Stimulated activated CD4-positive, alpha-beta T cell treated with anti-CD3 and anti-CD28 coated beads, Interleukin-1b, Interleukin-23, amount 100 ng/mL, for 48 hours (primary cell): ENCODE data around the gene ZSCAN9.
A peak's percentile ranks its signal among the peaks of the same experiment; 100 is the strongest.

ENCODE experiments used
- DNase-seq: peaks from one replicate; pipeline ENCODE4 v3.0.0-alpha.2; 2020

The ZSCAN9 gene

GRCh38 chr6:28224131-28225055 lies 682 bp upstream of the ZSCAN9 start:
- DNase-seq: no peak

- no peak for DNase-seq
These were observed 1.4 kb downstream of the ZSCAN9 start for GRCh38 chr6:28226460-28226859.

DNA sequence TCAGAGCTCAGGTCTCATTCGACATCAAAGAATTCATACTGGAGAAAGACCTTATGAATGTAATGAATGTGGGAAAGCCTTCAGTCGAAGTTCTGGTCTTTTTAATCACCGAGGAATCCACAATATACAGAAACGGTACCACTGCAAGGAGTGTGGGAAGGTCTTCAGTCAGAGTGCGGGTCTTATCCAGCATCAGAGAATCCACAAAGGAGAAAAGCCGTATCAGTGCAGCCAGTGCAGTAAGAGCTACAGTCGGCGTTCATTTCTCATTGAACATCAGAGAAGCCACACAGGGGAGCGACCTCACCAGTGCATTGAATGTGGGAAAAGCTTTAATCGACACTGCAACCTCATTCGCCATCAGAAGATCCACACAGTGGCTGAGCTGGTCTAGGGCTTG lies 7.7 kb downstream of the ZSCAN9 start:
- no peak for DNase-seq

- DNase-seq: no peak
These were observed 10.9 kb downstream of the ZSCAN9 start for GRCh38 chr6:28235912-28236452.

- no peak for DNase-seq
These were observed 14.6 kb downstream of the ZSCAN9 start for GRCh38 chr6:28239636-28240035.

DNA sequence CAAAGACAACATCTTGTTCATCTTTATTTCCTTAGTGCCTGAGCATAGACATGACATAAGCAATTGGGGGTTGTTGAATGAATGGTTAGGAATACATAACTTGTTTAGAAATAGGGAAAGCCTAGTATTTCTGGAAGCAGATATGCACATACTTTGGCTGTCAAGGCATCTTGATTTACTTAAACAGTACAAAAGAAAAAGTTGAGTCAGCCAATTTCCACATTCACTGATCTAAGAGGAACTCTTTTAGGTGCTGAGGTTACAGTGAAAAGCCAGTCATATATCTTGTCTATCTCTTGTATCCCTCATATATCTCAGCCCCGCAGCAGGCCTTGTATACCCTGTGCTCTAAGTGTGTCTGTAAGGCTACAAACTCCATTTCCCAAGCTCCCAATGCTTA lies 15.4 kb downstream of the ZSCAN9 start:
- no peak for DNase-seq

DNA sequence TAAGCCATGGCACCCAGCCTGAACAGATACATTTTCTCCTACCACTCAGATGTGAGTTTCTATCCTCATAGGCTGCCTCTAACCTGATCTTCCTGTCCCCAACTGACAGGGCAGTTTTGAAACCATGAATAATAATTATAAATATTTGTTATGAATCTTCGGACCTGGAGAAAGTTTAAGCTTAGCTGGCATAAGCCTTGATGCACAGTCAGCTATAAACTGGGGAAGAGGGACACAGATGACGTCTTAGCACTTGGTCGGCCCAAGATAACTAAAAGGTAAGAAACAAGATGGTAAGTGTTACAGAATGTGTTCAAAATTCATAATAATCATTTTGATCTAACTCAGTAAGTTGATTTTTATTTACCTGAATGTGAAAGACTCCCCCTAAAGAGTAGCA lies 18.9 kb downstream of the ZSCAN9 start:
- DNase-seq: no peak

GRCh38 chr6:28245206-28245941 lies 20.3 kb downstream of the ZSCAN9 start:
- no peak for DNase-seq

DNA sequence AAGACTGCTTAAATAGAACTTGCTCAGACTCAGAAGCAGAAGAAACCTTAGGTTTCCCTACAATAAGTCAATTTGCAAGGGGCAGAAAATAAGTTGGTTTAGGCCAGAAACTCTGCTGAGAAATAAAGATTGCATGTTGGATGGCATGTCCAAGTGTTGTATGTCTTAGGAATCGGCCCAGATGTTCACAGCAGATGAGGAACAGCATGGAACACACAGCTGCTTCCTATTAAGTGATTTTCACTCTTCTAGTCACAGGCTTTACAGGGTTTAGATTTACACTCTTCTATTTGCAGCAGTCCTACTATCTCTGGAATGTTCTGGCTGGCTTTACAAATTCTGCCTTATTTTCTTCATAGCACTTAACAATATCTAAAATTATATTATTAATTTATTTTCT lies 23.8 kb downstream of the ZSCAN9 start:
- no peak for DNase-seq

DNA sequence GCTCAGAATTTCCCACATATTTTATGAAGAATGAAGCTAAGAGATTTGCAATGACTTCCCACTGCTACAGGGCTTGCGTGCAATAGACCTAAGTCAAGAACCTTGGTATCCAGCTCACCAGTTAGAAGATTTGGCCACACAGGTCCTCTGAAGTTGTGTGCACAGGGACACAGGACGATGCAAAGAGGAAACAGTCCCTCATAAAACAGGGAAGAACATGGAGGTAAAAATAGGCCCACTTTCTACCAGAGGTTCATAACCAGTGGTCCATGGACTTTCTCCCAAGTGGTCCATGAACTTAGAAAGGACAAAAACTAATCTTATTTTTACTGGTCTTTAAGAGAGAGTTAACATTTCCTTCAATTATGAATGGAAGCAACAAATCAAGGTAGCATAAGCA lies 25.7 kb downstream of the ZSCAN9 start:
- no peak for DNase-seq

DNA sequence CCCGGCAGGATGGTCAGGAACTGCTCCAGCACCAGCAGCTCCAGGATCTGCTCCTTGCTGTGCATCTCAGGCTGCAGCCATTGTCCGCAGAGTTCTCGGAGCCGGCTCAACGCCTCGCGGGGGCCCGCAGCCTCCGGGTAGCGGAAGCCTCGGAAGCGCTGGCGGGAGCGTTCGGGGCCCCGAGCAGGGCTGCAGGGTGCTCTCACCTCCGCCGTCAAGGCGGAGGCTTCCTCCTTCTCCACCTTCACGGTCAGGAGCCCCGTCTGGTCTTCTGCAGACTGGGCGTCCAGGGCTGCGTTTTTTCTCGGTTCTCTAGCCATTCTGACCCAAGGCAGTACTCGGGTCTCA lies 26.6 kb downstream of the ZSCAN9 start:
- peak; percentile 30 for DNase-seq

DNA sequence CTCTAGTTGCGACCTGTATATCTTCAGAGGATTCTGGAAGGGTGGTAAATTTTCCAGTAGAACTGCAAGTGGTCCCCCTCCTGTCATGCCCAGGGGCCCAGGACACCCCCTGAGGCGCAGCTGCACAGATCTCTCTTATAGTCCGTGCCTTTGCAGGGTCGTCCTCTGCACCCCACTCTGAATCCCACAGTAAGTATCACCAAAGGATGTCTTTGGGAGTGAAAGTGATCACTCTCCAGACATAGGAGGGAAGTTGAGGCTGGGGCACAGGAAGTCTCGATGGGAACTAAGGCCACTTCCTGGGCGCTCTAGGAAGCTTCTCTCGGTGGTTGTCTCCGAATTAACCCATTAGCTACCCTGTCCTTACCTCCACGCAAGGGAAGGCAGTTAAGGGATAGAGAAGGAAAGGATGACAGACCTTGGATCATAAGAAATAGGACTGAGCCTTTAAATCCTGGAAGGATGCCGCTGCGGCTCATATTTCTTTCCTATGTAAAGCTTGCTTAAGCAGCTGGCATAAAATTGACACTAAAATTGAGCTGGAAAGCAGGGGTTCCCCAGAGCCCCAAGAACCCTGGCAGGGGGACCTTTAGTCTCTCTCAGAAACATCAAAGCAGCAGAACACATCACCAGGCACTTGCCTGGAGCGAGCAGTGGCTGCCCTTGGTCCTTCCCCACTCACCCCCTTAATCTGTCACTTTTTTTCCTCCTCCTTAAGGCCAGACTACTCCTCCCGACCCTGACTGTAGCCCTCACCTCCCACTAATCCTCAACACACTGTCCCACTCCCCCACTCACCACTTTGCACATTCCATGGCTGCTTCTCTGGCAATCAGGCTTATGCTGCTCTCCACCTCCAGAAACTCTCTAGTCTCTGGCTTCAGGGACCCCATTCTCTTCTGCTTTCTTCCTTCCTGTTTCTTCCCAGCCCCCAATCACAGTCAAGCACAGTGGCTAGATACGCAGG lies 27.2 kb downstream of the ZSCAN9 start, which contains the start of gene ZKSCAN4:
Gene ZKSCAN4 (minus strand): TSS at position 261 of the 967 bp plus-strand sequence. CDS start 289 bp downstream, outside the sequence.
- peak; percentile 79 for DNase-seq

DNA sequence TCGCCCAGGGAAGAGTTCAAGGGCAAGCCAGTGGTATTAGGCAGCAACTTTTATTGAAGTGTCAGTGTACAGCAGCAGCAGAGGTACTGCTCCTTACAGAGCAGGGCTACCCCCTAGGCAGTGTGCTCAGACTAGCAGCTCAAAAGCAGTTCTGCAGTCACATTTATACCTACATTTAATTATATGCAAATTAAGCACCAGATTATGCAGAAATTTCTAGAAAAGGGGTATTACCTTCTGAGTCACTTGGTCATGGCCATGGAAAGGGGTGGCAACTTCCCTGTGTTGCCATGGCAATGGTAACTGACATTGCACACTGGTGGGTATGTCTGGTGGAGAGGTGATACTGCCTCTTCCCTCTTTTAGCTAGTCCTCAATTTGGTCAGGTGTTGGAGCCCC lies 29.0 kb downstream of the ZSCAN9 start:
- peak; percentile 36 for DNase-seq

- DNase-seq: no peak
These were observed 32.0 kb downstream of the ZSCAN9 start for GRCh38 chr6:28257042-28257441.

- DNase-seq: peak; percentile 74
These were observed 34.1 kb downstream of the ZSCAN9 start, which contains the start of gene NKAPL for GRCh38 chr6:28258877-28259777. Gene NKAPL (plus strand): TSS chr6:28259297. CDS start chr6:28259372, 75 bp downstream.

GRCh38 chr6:28263922-28264321 lies 38.8 kb downstream of the ZSCAN9 start:
- no peak for DNase-seq

GRCh38 chr6:28264834-28265401 lies 39.8 kb downstream of the ZSCAN9 start:
- no peak for DNase-seq

DNA sequence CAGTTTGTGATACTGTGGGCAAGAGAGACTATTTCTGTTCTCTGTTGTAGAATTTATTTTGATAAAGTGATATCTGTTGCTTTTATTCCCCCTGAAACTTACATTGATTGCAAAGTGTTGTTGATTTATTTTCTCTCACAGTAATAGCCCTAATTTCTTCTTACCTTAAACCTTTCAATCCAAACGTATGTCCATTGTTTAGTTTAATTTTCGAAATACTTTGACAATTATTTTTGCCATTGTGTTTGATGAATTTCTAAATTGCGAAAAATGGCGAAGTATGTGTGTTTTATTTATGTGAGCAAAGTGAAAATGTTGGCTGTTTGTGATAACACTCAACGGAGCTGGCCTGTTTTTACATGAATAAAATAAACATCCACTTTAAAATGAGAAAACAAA lies 41.5 kb downstream of the ZSCAN9 start:
- DNase-seq: no peak

DNA sequence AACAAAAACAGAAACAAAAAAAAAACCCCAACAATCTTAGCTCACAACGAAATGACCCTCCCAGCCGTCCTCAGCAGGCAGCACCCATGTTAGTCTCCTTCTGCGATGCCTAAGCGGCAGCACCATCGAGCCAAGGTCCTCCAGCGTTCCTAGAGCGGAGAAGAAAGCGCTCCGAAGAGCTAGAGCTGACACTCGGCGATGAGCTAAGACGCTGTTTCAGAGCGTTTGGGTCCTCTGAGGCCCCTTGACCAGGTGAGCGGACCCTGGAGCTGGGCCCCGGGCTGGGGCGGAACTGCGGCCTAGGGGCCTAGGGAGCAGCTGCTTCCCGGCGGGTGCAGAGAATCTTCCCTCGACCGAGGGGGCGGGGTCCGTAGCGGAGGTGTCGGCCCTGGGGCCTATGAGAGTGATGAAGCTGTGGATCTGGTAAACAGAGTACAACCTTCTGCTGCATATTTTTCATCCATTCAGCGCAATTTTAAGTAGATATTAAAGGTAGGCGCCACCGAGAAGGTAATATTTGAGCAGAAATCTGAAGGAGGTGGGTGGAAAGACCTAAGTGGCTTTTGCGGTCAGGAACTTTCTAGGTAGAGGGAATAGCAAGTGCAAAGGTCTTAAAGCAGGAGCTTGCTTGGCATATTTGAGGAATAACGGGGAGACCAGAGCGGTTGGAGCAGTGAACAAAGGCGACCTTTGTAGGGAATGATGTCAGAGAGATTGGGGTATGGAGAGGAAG lies 42.1 kb downstream of the ZSCAN9 start, which contains the start of gene ZSCAN26:
Gene ZSCAN26 (plus strand): TSS at position 182 of the 733 bp plus-strand sequence. CDS start 4,777 bp downstream, outside the sequence.
- DNase-seq: peak; percentile 87

DNA sequence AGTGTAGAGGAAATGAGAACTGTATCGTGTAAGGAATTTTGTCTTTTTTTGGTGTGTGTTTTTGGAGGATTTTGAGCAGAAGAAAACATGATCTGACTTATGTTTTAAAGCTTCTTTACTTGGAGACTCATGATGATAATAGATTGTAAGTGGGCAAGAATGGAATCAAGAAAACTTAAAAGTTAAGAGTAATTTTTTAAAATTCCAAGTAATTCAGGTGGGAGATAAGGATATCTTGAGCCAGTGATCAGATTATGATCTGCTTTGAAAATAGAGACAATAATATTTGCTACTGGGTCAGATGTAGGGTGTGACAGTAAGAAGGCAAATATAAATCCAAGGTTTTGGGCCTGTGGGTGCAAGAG lies 42.6 kb downstream of the ZSCAN9 start:
- DNase-seq: no peak
